NCI-H82 treated with DMSO at 0.1 percent for 48 hours (cell line): ENCODE results near the gene DUOXA1.

Experiments
- DNase-seq: peaks from one replicate; lab custom pipeline; 2025; ENCODE audit not compliant: unreplicated experiment; lab: John Stamatoyannopoulos, UW

Gene DUOXA1, protein sequence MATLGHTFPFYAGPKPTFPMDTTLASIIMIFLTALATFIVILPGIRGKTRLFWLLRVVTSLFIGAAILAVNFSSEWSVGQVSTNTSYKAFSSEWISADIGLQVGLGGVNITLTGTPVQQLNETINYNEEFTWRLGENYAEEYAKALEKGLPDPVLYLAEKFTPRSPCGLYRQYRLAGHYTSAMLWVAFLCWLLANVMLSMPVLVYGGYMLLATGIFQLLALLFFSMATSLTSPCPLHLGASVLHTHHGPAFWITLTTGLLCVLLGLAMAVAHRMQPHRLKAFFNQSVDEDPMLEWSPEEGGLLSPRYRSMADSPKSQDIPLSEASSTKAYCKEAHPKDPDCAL

DNA sequence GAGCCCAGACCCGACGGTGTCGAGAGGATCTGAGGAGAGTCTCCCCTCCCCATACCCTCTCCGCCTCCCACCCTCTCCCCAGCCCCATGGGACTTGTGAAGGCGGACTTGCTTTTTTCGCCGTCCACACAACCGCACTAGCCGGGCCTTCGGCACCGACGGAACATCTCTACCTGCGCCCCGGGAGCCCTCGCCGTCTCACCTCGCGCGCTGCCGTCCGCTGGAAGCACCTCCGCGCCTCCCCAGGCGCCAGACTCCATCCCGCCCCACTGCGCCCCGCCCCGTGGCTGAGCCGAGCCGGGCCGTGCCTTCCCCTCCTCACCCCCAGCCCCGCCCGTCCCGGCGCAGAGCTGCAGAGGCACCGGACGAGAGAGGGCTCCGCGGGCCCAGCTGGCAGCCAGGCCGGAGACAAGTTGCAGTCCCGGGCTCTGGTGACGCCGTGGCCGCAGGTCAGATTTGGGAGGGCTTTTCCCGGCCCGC, at the start of gene DUOXA1, which contains the start of gene DUOX1:
TSS of gene DUOXA1 (minus strand) at position 229 of the 479 bp plus-strand sequence. CDS start 6,865 bp downstream, outside the sequence.
TSS of gene DUOX1 (plus strand) at position 344 of the 479 bp plus-strand sequence. CDS start 1,973 bp downstream, outside the sequence.
- no peak for DNase-seq

DNA sequence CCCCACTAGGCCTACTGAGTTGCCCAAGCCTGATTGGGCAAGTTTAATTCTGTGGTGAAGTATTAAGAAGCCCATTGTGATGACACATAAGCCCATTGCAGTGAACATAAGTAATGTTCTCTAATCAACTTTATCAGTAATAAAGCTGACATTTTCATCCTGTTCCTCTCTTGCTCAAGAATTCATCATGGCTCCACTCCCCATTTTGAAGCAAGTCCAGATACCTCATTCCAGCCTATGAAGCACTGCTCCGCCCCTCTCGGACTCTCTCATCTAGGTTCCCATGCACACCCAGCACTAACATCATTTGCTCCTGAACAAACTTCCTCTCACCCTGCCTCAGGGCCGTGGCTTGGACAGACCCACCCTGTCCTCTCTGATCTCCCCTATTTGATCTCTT, 47.6 kb upstream of the DUOXA1 start:
- no peak for DNase-seq

DNA sequence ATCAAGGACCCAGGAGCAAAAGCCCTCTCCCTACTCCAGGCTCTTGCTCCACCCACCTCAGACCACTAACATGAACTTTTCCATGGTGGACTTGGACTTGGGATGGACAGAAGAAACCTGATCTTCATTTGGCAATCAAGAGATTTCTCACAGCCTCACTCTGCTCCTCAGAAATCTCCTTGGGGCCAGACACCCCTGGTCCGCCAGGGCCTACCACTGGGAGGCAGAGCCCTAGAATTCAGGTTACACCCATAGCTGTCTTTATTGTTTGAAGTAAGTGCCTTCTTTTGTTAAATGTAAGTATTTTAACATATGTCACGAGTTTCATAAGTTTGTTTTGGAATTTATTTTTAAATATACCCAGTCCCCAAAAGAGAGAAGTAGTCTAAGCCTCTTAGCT, 44.9 kb upstream of the DUOXA1 start:
- DNase-seq, result no peak

DNA sequence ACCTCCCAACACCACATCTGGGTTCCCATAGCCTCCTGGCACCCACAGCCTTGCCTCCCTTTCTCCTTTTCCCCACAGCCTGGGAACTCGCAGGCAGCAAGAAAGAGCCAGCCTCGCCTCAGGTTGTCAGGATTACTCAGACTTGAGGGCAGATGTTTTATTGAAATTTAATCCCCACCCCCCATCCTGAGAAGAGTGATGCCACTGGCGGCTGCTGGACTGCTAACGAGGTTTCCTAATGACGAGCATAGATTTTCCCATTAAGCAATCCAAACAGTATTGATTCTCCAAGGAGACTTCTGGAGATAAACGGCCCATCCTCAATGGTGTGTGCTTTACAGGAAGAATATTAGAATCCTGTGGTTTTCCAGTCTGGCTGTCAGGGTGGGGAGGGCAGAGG, 44.4 kb upstream of the DUOXA1 start:
- peak; percentile 2 for DNase-seq

DNA sequence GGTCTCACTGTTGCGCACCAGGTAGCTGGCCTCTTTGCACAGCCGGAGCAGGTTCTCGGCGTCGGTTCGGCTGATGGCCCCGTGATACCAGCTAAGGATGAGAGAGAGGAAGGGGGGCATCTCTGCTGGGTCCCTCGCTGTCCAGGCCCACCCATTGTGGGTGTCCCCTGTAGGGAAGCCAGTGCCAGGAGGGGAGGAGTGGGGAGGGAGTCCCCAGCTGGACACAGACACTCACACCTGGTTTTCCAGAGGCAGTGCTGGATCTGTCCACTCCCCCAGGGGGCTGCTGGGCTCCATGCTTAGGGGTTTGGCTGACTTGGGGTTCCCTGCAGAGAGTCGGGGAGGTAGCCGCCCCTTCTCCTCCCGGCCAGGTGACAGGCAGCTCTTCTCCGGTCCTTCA, 42.2 kb upstream of the DUOXA1 start:
- DNase-seq, result no peak

DNA sequence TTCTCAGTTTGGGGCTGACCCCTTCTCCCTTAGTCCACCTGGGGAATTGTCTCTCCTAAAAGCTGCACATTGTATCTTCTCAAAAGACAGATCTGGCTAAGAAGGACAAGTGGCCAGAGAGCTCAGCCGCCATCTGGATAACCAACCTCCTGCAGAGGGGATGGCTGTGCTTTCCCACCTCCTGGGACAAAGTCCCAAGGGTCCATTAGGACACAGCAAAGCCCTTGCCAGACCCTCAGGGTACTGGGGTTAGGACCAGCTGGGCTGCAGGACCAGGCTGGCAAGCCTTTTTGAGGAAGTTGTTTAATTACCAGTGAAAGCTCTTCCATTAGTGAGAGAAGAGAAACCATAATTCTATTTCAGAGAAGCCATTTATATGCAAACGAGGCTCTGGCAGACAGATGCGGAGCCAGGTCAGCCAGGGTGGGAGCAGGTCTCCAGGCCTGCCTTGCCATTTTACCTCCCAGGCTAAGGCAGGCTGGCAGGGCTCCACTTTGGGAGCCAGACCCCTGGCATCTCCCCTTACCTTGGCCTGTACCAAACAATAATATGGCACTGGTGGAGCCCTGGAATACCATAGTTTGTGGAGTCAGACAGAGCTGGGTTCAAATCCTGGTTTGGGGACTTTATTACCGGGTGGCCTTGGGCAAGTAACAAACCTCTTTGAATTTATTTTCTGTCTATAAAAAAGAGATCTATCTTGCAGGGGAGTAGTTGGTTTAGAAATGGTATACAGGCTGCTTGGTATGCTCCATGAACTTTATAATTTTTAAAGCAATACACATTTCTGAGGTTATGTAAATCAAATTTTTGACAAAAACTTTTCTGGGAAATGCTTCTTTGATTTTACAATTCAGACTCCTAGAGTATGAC, 40.2 kb upstream of the DUOXA1 start:
- DNase-seq, result peak; percentile 39

DNA sequence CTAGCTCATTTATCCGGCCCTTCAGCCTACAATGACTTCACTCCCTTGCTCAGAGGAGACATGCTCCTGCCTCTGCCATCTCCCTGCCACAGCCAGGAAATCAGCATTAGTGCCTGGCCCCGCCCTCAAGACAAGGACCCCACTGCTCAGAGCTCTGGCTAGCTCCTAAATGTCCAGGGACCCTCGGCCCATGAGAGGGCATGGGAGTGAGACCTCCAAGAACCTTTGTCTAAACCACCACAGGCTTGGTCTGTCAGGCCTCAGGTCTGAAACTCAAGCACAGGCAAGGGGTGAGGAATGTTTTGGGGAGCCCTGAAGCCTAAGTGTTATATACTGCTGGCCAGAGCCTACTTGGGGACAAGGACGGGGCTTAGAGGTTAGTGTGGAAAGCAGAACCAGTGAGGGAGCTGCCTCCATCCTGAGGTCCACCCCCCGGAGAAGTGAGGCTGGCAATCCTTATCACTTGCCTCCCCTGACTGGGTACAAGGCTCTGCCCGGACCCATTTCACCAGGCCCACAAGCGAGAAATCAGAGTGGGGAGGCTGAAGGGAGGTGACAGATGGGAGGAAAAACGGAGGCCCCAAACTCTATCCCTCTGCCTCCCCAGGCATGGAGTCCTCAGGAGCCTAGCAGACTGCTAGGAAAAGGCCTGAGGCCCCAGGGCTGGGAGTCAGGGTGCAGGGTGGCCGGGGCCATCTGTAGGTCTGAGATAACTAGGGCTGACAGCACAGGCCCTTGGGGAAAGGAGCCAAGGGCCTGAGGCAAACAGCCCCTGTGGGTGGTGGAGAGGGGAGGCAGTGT, 39.3 kb upstream of the DUOXA1 start:
- DNase-seq, result no peak

DNA sequence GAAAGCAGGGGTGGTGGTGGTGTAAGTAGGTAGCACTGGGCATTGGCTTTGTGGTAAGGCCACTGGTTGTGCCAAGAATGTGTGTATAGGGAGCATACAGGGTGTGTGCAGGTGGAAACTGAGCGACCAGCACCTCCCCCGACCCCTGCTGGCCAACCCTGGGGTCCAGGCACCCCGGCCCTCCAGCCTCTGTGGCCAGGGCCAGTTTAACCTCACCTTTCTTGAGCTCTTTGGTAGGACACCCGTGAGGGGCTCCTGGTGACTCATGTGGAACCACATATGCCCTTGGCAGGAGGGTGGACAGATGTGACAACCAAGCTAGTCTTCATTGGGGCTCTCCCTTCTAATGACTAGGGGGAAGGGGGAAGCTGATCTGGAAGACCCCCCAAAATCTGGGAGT, 38.6 kb upstream of the DUOXA1 start:
- DNase-seq, result no peak

DNA sequence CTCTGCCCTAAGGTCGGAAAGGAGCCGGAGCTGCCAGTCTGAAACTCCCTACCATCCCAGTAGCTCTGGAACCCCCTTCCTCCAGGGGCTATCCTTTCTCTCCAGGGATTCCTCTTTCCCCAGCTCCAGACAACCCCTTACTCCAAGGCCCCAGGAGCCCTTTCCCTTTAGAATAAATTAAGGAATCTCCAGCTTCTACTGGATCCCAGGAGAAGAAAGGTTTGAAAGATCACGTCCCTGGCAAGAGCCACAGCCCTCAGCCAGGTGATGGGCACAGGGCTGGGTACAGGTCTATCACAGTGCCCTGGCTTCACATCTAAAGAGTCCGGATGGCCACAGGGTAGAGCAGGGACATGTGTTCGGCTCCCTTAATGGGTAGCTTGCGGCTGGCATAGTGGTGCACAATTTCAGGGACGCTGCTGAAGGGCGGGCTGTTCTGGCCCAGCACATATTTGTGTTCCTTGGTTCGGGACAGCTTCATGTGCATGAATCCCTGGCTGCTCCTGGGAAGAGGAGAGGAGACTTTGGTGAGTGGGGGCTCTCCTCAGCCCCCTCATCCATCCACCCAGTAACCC, 38.0 kb upstream of the DUOXA1 start:
- DNase-seq, result no peak

DNA sequence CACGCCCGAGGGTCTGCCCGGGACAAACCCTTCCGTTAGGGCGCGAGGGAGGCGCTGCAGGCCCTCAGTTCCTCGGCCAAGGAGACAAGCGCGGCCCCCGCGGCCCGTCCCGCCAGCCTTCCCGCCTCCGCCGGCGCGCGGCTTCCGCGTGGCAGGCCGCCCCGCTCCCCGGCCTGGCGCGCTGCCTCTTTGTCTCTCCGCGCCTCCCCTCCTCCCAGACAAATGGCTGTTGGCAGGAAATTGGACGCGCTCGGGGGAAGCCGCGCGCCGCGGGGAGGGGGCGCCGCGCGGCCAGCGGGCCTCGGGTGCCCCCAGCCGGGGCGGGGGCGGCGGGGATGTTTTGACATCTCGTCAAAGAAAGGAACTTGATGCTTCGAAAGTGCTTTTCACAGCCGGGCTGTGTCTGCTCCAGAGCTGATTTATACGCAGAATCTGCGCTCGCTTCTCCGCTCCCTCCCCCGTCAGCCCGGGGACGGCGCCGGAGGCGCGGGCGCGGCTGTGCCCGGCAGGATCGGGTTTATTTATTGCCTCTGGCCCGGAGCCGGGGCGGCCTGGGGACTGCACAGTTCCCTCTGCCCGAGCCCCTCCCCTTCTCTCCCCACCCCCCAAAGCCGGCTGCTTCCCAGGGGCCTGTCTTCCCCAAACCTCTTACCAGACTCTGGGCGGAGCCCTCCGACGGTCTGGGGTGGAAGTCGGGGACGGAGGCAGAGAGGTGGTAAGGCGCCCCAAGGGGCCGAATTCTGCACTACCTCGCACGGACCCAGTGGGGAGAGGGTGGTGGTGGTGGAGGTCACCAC, 37.4 kb upstream of the DUOXA1 start:
- DNase-seq, result peak; percentile 41

DNA sequence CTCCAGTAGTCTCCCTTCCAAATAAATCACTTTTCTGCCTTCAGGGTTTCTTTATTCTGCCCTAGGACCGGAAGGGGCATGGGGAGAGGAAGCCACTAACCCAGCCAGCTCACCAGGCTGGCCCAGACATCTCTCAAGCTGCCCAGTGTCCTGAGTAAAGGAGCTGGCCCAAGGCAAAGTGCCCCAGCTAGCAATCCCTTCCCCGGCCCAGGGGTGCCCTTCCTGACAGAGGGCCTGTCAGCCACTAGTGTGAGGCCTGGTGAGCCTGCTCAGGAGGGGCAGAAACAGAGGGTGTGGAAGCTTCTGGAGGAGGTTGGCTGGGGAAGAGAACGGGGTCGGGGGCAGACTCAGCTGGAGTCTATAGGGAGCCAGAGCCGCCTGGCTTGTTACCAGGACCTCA, 35.9 kb upstream of the DUOXA1 start:
- no peak for DNase-seq

DNA sequence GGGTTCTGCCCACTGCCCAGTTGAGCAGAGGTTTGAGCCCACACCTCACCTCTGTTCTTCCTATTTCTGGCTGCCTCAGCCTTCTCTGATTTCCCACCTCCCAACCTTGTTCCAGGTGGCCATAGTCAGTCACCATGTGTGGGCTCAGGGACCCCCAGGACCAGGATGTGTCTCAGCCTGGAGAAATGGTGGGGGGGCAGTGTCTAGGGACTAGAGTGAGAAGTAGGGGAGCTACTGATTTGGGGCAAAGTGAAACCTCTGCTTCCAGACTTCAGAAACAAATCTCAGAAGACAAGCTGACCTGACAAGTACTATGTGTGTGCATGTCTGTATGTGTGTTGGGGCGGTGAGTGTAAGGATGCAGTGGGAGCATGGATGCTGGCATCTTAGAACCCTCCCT, 35.2 kb upstream of the DUOXA1 start:
- no peak for DNase-seq

DNA sequence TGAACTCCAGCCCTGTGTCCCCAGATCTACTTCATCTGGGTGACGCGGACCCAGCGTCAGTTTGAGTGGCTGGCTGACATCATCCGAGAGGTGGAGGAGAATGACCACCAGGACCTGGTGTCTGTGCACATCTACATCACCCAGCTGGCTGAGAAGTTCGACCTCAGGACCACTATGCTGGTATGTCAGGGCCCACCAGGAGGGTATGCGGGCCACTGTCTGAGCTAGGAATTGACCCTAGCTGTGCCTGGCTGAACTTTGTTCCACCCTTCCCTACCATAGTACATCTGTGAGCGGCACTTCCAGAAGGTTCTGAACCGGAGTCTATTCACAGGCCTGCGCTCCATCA, 33.8 kb upstream of the DUOXA1 start:
- DNase-seq, result no peak

DNA sequence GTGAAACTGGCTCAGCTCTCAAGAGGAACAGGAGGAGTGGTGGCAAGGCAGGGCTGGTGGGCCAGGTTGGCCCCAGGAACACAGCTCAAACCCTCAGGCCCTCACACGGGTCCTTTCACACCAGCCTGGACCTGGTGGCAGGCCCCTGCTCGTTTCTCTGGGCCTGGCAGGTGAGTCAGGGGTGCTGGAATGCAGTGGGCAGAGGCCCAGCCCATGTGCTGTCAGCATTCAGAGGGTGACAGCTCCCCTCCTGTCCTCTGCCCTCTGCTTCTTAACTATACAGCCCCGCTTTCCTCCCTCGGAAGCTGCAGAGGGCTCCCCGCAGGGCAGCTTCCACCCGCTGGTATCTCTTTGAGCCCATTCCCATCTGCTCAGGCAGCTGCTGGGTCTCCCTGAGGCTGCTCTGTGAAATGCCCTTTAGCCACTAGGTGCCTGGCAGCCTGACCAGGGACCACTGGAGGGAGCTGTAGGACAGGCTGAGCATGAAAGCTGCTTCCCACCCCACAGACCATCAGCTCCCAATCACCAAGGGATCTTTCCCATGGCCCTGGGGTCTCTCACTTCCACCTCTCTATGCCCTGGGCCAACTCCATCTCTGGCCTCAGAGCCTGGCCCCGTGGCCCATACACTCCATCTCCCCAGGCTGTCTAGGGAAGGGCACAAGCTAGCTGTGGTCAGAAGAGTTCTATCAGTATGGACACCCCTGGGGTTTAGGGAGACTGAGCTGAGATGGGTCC, 33.3 kb upstream of the DUOXA1 start:
- DNase-seq, result peak; percentile 66

DNA sequence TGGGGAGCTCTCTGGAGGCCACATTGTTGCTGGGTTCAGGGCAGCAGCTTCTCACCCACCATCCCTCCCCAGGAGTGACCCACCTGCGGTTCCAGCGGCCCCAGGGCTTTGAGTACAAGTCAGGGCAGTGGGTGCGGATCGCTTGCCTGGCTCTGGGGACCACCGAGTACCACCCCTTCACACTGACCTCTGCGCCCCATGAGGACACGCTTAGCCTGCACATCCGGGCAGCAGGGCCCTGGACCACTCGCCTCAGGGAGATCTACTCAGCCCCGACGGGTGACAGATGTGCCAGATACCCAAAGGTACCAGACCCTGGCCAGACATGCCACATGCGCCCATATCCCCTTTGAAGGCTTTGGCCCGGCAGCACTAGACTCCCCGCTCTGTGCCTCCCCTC, 32.0 kb upstream of the DUOXA1 start:
- no peak for DNase-seq

DNA sequence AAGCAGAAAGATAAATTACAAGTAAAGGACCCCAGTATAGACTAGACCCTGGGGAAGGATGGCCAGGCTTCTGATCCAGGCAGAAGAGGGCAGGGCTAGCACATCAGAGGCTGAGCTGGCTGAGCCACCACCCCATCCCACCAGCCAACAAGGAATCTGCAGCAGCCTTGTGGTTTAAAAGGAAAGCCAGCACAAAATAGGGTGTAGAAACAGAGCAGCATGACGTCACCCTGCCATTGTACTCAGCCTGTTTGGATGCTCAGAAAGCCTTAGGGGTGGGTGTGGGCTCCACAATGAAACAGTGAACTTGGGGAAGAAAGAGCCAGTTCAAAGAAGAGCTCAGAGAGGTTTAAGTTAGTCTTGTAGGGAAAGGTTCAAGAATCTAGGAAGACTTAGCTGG, 28.3 kb upstream of the DUOXA1 start:
- DNase-seq, result no peak

DNA sequence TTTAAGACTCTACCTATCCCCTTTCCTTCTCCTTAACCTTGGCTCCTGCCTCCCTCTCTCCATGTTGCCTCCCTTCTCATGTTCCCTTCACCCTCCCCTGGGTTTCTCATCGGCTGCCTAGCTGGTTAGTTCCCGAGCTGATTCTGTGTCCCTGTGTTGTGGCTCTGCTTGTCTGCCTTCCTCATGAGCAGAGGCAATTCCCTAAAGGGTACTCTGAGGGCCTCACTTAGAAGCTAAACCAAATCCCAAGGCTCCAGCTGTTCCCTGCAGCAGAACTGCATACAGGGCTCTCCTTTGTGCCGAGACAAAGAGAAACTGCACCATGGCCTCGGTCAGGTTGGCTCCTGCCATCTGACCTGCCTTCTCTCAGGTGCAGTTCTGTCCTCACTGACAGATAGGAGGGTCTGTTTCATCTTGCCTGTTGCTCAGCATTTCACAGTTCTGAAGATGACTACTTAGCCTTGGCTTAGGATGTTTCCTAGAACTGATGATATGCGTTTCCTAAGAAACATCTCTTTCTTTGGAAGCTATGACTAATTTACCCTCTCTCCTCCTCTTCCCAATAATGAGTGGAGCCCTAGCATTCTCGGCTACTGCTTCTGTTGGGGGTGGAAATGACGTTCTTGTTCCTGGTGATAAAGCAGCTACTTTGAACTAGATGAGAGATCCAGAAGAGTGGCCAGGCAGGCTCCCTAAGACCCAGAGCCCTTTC, 27.2 kb upstream of the DUOXA1 start:
- DNase-seq, result peak; percentile 16

DNA sequence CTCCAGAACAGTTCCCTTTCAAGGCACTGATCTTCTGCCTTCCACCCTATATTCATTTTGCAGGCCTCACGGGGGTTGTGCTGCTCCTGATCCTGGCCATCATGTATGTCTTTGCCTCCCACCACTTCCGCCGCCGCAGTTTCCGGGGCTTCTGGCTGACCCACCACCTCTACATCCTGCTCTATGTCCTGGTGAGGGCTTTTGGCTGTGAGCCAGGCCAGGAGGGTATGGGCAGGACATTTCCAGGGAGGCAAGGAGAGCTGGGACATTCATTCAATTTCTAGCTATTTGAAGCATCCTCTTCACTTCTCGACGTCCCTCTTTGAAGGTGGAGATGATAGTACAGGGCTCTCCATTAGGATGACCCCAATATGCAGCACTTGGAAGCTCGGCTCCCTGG, 26.1 kb upstream of the DUOXA1 start:
- no peak for DNase-seq
